ENCODE results near the gene STKLD1. TPM values are rescaled to one million over a fixed set of nuclear protein-coding genes. Genes with fewer than 3 reads are reported as not detected.

Gene STKLD1
- total RNA-seq, 4 donors from 2014 or later = 0.38 TPM; not detected in 3

DNA sequence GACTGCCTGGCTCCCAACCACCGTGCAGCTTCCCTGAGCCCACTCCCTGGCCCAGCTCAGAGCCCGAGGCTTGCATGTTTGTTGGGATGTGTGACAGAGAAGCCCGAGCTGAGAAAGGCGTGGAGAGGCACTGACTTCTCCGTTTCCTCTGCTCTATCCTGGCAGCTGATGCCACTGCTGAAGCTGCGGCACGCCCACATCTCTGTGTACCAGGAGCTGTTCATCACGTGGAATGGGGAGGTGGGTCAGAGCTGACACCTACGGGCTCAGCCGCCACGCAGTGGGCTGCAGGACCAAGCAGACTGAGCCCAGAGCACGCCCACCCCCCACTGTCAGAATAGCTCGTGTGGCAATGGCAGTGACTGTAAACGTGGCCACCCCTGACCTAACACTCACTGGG lies 9.3 kb downstream of the STKLD1 start:
- 67% methylated on average over 5 of the region's 14 CpGs; no CpG with 5 or more reads in 1 of the 2 donors for WGBS, 2 donors
- intact Hi-C loops (cut with DNase I) = no loop called here
- no peak overlapping the region for H3K27ac ChIP-seq
- H3K36me3 ChIP-seq = no peaks in the 10 kb centered on the region
- TF ChIP-seq POLR2A (IDR thresholded peaks at IDR 0.05) = no peak
- TF ChIP-seq, protein P1, sequence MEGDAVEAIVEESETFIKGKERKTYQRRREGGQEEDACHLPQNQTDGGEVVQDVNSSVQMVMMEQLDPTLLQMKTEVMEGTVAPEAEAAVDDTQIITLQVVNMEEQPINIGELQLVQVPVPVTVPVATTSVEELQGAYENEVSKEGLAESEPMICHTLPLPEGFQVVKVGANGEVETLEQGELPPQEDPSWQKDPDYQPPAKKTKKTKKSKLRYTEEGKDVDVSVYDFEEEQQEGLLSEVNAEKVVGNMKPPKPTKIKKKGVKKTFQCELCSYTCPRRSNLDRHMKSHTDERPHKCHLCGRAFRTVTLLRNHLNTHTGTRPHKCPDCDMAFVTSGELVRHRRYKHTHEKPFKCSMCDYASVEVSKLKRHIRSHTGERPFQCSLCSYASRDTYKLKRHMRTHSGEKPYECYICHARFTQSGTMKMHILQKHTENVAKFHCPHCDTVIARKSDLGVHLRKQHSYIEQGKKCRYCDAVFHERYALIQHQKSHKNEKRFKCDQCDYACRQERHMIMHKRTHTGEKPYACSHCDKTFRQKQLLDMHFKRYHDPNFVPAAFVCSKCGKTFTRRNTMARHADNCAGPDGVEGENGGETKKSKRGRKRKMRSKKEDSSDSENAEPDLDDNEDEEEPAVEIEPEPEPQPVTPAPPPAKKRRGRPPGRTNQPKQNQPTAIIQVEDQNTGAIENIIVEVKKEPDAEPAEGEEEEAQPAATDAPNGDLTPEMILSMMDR (IDR thresholded peaks at IDR 0.05) = no peak
- DNase-seq = no peak
- no peak overlapping the region for H3K4me3 ChIP-seq
- H3K27me3 ChIP-seq = peaks cover 0 to 12% (median 0%) of the 10 kb centered on the region in 4 donors
- peaks cover 6 to 17% (median 9%) of the 10 kb centered on the region in 3 donors for H3K4me1 ChIP-seq
- H3K9me3 ChIP-seq = no peaks in the 10 kb centered on the region

DNA sequence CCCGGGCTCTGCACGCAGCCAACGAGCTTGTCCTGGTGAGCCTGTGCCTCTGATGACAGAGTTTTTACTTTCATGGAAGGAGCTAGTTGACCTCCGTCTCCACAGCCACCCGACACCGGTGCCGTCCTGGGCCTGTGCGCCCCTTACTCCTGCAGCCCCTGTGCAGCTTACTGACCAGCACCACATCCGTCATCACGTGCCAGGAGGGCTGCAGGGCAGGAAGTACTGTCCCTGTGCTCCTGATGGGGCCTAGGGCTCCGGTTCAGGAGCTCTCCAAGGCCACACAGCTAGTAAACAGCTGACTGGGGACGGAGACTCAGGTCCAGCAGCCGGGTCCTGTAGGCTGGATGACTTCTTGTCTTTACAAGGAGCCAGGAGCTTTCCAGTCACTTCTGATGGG lies 10.2 kb downstream of the STKLD1 start:
- no peak overlapping the region for H3K4me3 ChIP-seq
- no peaks in the 10 kb centered on the region for H3K9me3 ChIP-seq
- TF ChIP-seq, protein P1 (IDR thresholded peaks at IDR 0.05) = no peak
- no peak for TF ChIP-seq POLR2A (IDR thresholded peaks at IDR 0.05)
- H3K36me3 ChIP-seq = no peaks in the 10 kb centered on the region
- peaks cover 6 to 17% (median 9%) of the 10 kb centered on the region in 3 donors for H3K4me1 ChIP-seq
- DNase-seq = no peak
- intact Hi-C loops (cut with DNase I) = no loop called here
- H3K27ac ChIP-seq = no peak overlapping the region
- peaks cover 0 to 19% (median 0%) of the 10 kb centered on the region in 4 donors for H3K27me3 ChIP-seq
- WGBS, 2 donors = 82 to 90% methylated on average over 7 to 9 of the region's 13 CpGs

DNA sequence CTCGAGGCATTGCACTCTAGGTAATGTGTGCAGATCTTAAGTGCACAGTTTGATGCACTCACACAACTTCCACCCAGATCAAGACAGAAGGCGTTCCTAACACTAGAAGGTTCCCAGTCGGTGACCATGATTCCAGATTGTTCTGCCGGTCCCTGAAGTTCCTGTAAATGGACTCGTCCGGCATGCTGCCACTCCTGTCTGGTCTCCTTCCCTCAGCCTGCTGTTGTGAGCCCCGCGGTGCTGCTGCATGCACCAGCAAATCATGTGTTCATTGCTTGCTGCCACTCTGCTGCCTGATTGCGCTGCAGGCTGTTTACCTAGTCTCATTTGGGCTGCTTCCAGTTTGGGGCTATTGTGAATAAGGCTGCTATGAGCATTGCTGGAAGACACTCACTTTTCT lies 11.5 kb downstream of the STKLD1 start:
- Histone ChIP-seq H3K36me3 (no peaks in the 10 kb centered on the region), H3K9me3 (no peaks in the 10 kb centered on the region), H3K4me1 (peaks cover 6 to 17% (median 9%) of the 10 kb centered on the region in 3 donors), H3K27me3 (peaks cover 0 to 28% (median 0%) of the 10 kb centered on the region in 4 donors), H3K27ac (no peak overlapping the region), H3K4me3 (no peak overlapping the region)
- TF ChIP-seq POLR2A (IDR thresholded peaks at IDR 0.05) = no peak
- TF ChIP-seq, protein P1 (IDR thresholded peaks at IDR 0.05) = no peak
- intact Hi-C loops (cut with DNase I) = no loop called here
- WGBS, 2 donors = 44 to 64% methylated on average over 4 to 9 of the region's 9 CpGs
- DNase-seq = no peak

DNA sequence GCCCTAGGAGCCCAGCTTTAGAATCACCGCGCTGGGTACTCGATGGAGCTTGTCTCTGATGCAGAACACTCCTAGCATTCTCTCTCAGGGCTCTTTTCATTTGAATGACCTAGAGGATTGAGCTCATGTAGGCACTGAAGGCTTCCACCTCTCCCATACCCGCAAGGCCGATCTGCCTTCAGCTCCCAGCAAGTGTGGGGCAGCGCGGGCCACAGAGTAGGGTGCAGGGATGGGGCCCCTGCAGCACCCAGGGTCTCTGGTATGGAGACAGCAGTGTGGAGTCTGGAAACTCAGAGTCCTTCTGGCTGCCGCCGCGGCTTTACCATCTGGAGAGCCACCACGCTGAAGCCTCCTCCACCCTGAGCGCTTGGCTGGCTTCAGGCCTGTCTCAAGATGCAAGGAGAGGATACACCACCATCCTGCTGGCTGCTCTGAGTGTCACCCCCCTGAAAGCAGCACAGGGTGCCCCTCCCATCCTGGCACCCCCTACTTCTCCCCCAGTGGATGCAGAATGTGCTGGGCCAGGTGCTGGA lies 12.9 kb downstream of the STKLD1 start:
- Histone ChIP-seq H3K27ac (no peak overlapping the region), H3K27me3 (peaks cover 0 to 42% (median 0%) of the 10 kb centered on the region in 4 donors), H3K4me3 (no peak overlapping the region), H3K9me3 (no peaks in the 10 kb centered on the region), H3K36me3 (no peaks in the 10 kb centered on the region), H3K4me1 (peaks cover 6 to 17% (median 9%) of the 10 kb centered on the region in 3 donors)
- intact Hi-C loops (cut with DNase I) = no loop called here
- 84 to 97% methylated on average over 4 to 10 of the region's 12 CpGs for WGBS, 2 donors
- TF ChIP-seq POLR2A (IDR thresholded peaks at IDR 0.05) = no peak
- TF ChIP-seq, protein P1 (IDR thresholded peaks at IDR 0.05) = no peak
- DNase-seq = no peak

DNA sequence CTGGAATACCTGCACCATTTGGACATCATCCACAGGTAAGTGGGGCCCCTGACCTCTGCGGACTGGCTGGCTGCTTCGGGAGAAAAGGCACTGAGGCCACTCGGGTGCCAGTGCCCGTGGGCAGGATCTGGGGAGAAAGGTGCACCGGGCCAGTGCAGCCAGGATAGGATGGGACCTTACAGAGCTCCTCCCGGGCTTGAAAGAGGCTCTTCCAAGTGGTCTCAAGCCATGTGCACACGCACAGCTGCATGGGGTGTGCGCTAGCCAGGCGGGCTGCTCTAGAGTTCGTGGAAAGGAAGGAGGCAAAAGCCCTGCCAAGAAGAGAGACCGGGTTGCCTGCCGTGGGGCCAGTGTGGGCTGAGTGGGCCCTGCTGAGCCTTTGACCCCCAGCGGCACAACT lies 13.4 kb downstream of the STKLD1 start:
- Histone ChIP-seq H3K4me1 (peaks cover 6 to 17% (median 9%) of the 10 kb centered on the region in 3 donors), H3K27ac (no peak overlapping the region), H3K36me3 (no peaks in the 10 kb centered on the region), H3K27me3 (peaks cover 0 to 46% (median 0%) of the 10 kb centered on the region in 4 donors), H3K4me3 (no peak overlapping the region), H3K9me3 (no peaks in the 10 kb centered on the region)
- no peak for DNase-seq
- 83 to 94% methylated on average over 7 to 9 of the region's 13 CpGs for WGBS, 2 donors
- TF ChIP-seq, protein P1 (IDR thresholded peaks at IDR 0.05) = no peak
- no peak for TF ChIP-seq POLR2A (IDR thresholded peaks at IDR 0.05)
- intact Hi-C loops (cut with DNase I) = no loop called here

All from esophagus squamous epithelium (tissue), 5 donors.